Measurements from ENCODE around the gene MYO18A. TPM values are rescaled to one million over a fixed set of nuclear protein-coding genes. Genes with fewer than 3 reads are reported as not detected.

Gene MYO18A
- total and polyA plus RNA-seq, 2 of the 4 experiments (the other 2 are of a cell fraction), result 22.4 to 39.1 TPM

DNA sequence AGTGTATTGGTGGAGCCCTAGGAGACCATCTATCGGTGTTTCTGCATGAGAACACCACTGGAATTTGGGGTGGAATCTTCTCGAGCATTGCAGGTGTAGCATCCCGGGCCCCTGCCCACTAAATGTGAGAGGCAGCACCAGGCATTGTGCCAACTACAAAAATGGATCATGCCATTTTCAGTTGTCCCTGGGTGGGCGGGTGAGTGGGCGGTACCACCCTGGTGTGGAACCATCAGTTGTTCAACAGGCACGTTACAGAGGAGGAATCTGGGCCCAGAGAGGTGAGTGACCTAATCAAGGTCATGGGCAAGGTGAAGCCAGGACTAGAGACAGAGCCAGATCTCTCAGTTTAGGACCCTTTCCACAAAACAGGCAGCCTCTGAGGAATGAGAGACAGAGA is 128.5 kb downstream of the MYO18A start:
- no peak overlapping the region for H3K27ac ChIP-seq (ENCODE audit: insufficient read depth, low read length)
- dilution Hi-C loops (cut with HindIII; ENCODE audit: low sequenced_read_pairs, unreplicated experiment) (no loop called here), intact Hi-C loops (cut with micrococcal nuclease) (no loop called here), in situ Hi-C loops (cut with MboI; ENCODE audit: low sequenced_read_pairs) (no loop called here)
- no peak overlapping the region for H3K9ac ChIP-seq (ENCODE audit: low read depth, low read length)
- H3K36me3 ChIP-seq (ENCODE audit: control insufficient read depth, insufficient read depth, low read length), result no peaks in the 10 kb centered on the region
- ATAC-seq (ENCODE audit: low read depth) (no peak), DNase-seq (no peak)
- H2AK5ac ChIP-seq (ENCODE audit: low read depth, low read length), result no peak overlapping the region
- H3K4me2 ChIP-seq (ENCODE audit: low read depth, low read length), result no peak overlapping the region
- H3K9me3 ChIP-seq (ENCODE audit: control insufficient read depth, insufficient read depth, low read length), result 0 out of 2 replicates have a peak, but pooled peaks cover 2% of the 10 kb centered on the region
- H3K14ac ChIP-seq (replicated peaks; ENCODE audit: low read depth, low read length), result no peak overlapping the region
- TF ChIP-seq CEBPB (IDR thresholded peaks at IDR 0.05; ENCODE audit: low read depth, low read length), result no peak
- TF ChIP-seq MAZ (IDR thresholded peaks at IDR 0.05; ENCODE audit: borderline replicate concordance, low read depth, low read length), result no peak
- no peak overlapping the region for H3K18ac ChIP-seq (ENCODE audit: low read depth, low read length)
- CTCF ChIA-PET, result no interaction called here
- H3K4me1 ChIP-seq (ENCODE audit: control insufficient read depth, insufficient read depth, low read length), result no peaks in the 10 kb centered on the region
- no peaks in the 10 kb centered on the region for H4K20me1 ChIP-seq (ENCODE audit: insufficient read depth, low read length)
- H4K5ac ChIP-seq (ENCODE audit: low read depth, low read length), result no peak overlapping the region
- 67% methylated on average over 1 of the region's 6 CpGs; no CpG with 5 or more reads in 1 of the 2 experiments for WGBS, 2 experiments (ENCODE audit: extremely low coverage in 2 of 2, insufficient read length in 1 of 2)
- no peak overlapping the region for H3K4me3 ChIP-seq (ENCODE audit: insufficient read depth, low read depth, low read length)
- BruUV-seq (replicated peaks), result no TSS peak
- H4K91ac ChIP-seq (ENCODE audit: insufficient read depth, low read depth, low read length), result no peak overlapping the region
- H3K9me1 ChIP-seq (ENCODE audit: insufficient read depth, low read length), result peaks cover 2% of the 10 kb centered on the region; the same call in 1 of the 2 replicates
- peaks cover 83% of the 10 kb centered on the region for H3K27me3 ChIP-seq (ENCODE audit: control insufficient read depth, insufficient read depth, low read length)
- H2AK9ac ChIP-seq (replicated peaks; ENCODE audit: low read depth, low read length, poor library complexity), result no peak overlapping the region
- H3K4ac ChIP-seq (ENCODE audit: low read depth, low read length), result no peak overlapping the region
- POLR2A ChIA-PET (ENCODE audit: unreplicated experiment), result no interaction called here
- no peak overlapping the region for H2BK15ac ChIP-seq (ENCODE audit: low read depth, low read length)
- H4K8ac ChIP-seq (ENCODE audit: low read depth in 2 of 2, low read length in 2 of 2), result no peak overlapping the region
- H2AFZ ChIP-seq (replicated peaks; ENCODE audit: low read length, poor library complexity), result no peak overlapping the region
- no peak overlapping the region for H3K23ac ChIP-seq (ENCODE audit: low read depth, low read length)
- H3K79me1 ChIP-seq (ENCODE audit: low read depth in 1 of 2, low read length in 2 of 2), result no peaks in the 10 kb centered on the region
- H2BK120ac ChIP-seq (ENCODE audit: low read depth, low read length), result no peak overlapping the region
- H2BK20ac ChIP-seq (ENCODE audit: low read depth, low read length), result no peak overlapping the region
- H2BK5ac ChIP-seq (ENCODE audit: low read depth, low read length, poor library complexity, severe bottlenecking), result no peak overlapping the region
- H3K56ac ChIP-seq (ENCODE audit: extremely low read depth, insufficient read depth, low read length), result no peak overlapping the region

Data from IMR-90 (cell line).